Lower lobe of right lung (tissue), 2 donors: ENCODE data around the gene PITX2. TPM values are rescaled to one million over a fixed set of nuclear protein-coding genes. Genes with fewer than 3 reads are reported as not detected.

Experiments used
- ATAC-seq, 2 donors: fragments of 200-7000 bp; cut with Tn5 transposase; one replicate each; pipeline ENCODE4 v1.9.1; 2020 to 2022; ENCODE audit warnings: mild to moderate bottlenecking in 2 of 2, moderate library complexity in 2 of 2
- DNase-seq: peaks from one replicate; pipeline ENCODE4 v3.0.0-alpha.2; 2020
- H3K27ac ChIP-seq: fragments of 200-600 bp; one replicate; pipeline ENCODE4 v1.8.0; 2022
- H3K27me3 ChIP-seq: fragments of 200-600 bp; one replicate; pipeline ENCODE4 v1.8.0; 2022; ENCODE audit warnings: low read depth
- H3K36me3 ChIP-seq: fragments of 200-600 bp; one replicate; pipeline ENCODE4 v1.8.0; 2022; ENCODE audit warnings: mild to moderate bottlenecking
- H3K4me1 ChIP-seq: fragments of 200-600 bp; one replicate; pipeline ENCODE4 v1.8.0; 2022
- H3K4me3 ChIP-seq: fragments of 200-600 bp; one replicate; pipeline ENCODE4 v1.8.0; 2022; ENCODE audit warnings: mild to moderate bottlenecking
- H3K9me3 ChIP-seq: fragments of 200-600 bp; one replicate; pipeline ENCODE4 v1.8.0; 2022
- intact Hi-C: fragments of 100-400 bp; cut with DNase I; formaldehyde crosslinking; loops from one replicate; pipeline ENCODE4 v1.11.0; 2022
- total RNA-seq: library from RNA; stranded (reverse); fragmentation: NEBNext Ultra II Directional; extraction: Animal tissue kit (Norgen Biotek cat#: 25700); gene quantifications from one replicate; pipeline ENCODE4 v1.2.1, GENCODE V29; 2021
- TF ChIP-seq, protein P1 (sequence below): fragments of 200-600 bp; IDR thresholded peaks from one replicate; pipeline ENCODE4 v1.8.0; 2022; ENCODE audit warnings: antibody characterized with exemption, mild to moderate bottlenecking
- donor health status: DM: no; HTN: yes; CAD: no; lungs with severe emphysema.

Gene PITX2
- total RNA-seq, 1 donor from 2014 or later = not detected

DNA sequence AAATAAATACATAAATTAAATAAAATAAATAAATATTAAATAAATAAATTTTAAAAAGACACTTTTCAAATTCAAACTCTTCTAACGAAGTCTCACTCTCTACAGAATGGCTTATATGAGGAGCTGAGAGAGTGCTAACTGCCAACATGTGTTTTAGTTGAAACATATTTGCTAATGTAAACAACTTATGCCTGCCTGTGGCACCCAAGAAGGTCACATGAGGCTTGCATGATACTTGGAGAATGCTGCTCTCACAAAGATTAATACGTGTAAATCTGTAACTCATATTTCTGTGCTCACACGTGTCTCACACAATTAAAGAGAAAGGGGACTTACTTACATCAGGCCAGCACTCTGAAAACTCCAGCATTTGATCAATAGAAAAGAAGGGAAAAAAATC lies 43.2 kb upstream of the PITX2 start:
- Histone ChIP-seq H3K4me1 (no peaks in the 10 kb centered on the region), H3K27ac (no peak overlapping the region), H3K27me3 (no peaks in the 10 kb centered on the region), H3K4me3 (no peak overlapping the region), H3K36me3 (no peaks in the 10 kb centered on the region), H3K9me3 (no peaks in the 10 kb centered on the region)
- intact Hi-C loops = no loop called here
- ATAC-seq (no peak), DNase-seq (no peak)
- TF ChIP-seq, protein P1, sequence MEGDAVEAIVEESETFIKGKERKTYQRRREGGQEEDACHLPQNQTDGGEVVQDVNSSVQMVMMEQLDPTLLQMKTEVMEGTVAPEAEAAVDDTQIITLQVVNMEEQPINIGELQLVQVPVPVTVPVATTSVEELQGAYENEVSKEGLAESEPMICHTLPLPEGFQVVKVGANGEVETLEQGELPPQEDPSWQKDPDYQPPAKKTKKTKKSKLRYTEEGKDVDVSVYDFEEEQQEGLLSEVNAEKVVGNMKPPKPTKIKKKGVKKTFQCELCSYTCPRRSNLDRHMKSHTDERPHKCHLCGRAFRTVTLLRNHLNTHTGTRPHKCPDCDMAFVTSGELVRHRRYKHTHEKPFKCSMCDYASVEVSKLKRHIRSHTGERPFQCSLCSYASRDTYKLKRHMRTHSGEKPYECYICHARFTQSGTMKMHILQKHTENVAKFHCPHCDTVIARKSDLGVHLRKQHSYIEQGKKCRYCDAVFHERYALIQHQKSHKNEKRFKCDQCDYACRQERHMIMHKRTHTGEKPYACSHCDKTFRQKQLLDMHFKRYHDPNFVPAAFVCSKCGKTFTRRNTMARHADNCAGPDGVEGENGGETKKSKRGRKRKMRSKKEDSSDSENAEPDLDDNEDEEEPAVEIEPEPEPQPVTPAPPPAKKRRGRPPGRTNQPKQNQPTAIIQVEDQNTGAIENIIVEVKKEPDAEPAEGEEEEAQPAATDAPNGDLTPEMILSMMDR = no peak

DNA sequence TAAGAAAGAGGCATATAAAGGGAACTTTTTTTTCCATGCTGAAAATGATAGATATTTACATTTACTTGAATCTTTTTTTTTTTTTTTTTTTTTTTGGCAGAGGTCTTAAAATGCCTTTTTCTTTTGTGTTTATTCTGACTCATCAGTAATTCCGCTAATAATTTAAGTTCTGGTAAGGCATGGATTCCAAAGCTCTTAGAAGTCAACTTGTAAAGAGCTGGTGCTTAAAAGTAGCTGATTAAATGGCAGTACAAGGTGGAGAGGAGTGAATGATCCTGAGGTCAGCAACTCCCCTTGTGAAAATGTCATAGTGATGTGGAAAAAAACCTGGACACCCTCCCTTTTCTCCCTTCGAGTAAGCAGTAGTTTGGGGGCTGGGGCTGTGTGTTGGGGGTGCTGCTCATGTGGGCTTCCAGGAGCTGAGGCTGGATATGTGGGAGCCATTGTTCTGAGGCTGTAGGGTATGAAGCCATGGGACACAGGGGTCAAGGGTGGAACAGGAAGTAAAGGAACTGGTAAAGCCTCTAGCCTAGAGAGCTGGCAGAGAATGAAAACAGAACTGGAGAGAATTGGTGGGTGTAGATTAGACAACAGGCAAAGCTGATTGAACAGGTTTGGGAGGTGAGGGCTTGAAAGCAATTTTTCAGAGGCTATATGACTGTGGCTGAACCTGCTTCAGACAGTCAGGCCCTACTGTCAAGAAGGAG lies 41.0 kb upstream of the PITX2 start:
- H3K27me3 ChIP-seq = no peaks in the 10 kb centered on the region
- H3K9me3 ChIP-seq = no peaks in the 10 kb centered on the region
- H3K36me3 ChIP-seq = no peaks in the 10 kb centered on the region
- no peak for DNase-seq
- H3K4me3 ChIP-seq = no peak overlapping the region
- intact Hi-C loops = no loop called here
- H3K27ac ChIP-seq = no peak overlapping the region
- no peaks in the 10 kb centered on the region for H3K4me1 ChIP-seq
- TF ChIP-seq, protein P1 = no peak
- ATAC-seq = no peak

DNA sequence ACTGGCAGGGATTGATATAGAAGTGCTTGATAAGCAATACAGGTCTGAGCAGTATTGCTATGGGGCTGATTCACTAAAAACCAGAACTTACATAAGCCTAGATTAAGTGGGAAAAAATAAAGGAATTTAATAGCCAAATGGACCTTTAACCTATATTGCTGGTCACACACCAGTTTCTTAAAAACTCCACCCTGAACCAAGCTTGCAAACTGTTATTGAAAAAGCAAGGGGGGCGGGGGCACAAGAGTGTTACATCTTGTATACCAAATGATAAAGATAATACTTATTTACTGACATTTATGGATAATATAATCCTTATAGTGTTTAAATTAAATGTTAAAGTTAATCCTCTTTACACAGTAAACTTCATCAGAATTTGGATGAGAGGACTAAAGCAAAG lies 40.3 kb upstream of the PITX2 start:
- TF ChIP-seq, protein P1 = no peak
- Histone ChIP-seq H3K4me1 (no peaks in the 10 kb centered on the region), H3K27ac (no peak overlapping the region), H3K9me3 (no peaks in the 10 kb centered on the region), H3K27me3 (no peaks in the 10 kb centered on the region), H3K36me3 (no peaks in the 10 kb centered on the region), H3K4me3 (no peak overlapping the region)
- intact Hi-C loops = no loop called here
- no peak for DNase-seq
- ATAC-seq = no peak

DNA sequence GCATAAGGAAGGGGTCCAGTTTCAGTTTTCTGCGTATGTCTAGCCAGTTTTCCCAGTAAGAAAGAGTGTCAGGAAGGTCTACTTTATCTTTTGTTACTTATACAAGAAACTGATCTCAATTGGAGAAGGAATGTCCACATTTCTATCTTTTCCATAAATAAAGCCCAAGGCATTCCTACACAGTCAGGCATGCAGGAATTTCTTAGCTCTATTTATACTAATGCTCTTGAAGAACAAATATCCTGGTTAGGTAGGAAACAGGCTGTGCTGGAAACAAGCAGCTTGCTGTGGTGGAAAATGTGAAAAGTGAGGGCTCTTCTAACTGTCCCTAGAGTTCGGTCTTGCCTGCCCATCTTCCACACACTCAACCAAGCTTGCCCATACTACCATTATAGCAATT lies 37.9 kb upstream of the PITX2 start:
- intact Hi-C loops = no loop called here
- no peaks in the 10 kb centered on the region for H3K36me3 ChIP-seq
- no peak for ATAC-seq

DNA sequence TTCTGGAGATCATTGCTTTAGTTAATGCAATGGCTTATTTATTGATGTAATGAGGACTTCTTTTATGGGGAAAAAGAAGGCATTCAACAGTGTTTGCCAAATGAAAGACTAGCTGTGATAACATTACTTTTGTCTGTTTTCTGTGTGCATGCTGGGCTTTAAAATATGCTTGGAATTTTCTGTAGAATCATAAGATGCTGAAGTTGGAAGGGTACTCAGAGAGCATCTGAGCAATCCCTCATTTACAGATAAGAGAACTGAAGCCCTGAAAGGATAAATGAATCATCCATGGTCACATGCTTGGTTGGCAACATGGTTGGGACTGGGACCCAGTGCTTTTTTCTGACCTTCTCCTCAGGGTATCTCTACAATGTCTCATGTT lies 31.4 kb upstream of the PITX2 start:
- TF ChIP-seq, protein P1 = no peak
- intact Hi-C loops = no loop called here
- H3K4me1 ChIP-seq = no peaks in the 10 kb centered on the region

More for the DNA sequence above, 37.9 kb upstream of the PITX2 start:
- no peaks in the 10 kb centered on the region for H3K9me3 ChIP-seq
- no peaks in the 10 kb centered on the region for H3K27me3 ChIP-seq
- no peak overlapping the region for H3K27ac ChIP-seq
- DNase-seq = no peak
- TF ChIP-seq, protein P1 = no peak
- no peaks in the 10 kb centered on the region for H3K4me1 ChIP-seq
- no peak overlapping the region for H3K4me3 ChIP-seq

More for the DNA sequence above, 31.4 kb upstream of the PITX2 start:
- no peak for DNase-seq
- H3K27me3 ChIP-seq = no peaks in the 10 kb centered on the region
- H3K36me3 ChIP-seq = no peaks in the 10 kb centered on the region
- no peaks in the 10 kb centered on the region for H3K9me3 ChIP-seq
- ATAC-seq = no peak
- no peak overlapping the region for H3K4me3 ChIP-seq
- H3K27ac ChIP-seq = no peak overlapping the region
